ENCODE measurements around the gene MARK4.

GRCh38 chr19:45273521-45273855 is 22.4 kb downstream of the MARK4 start:
- TF ChIP-seq CTCF (conservative IDR thresholded peaks at IDR 0.05) (no peak), ZFX (IDR thresholded peaks at IDR 0.05) (no peak)

Measured in C4-2B (cell line).